Suprapubic skin (tissue), 4 donors: Measurements from ENCODE around the gene APAF1.
"Not testable (repeated sequence)": the region's sequence is repeated elsewhere in the genome, so short reads cannot be mapped to it uniquely, and the experiment has no call there.

Experiments
- CTCF ChIP-seq, 2 donors: fragments of 200-600 bp in 1 of 2; fragments of 450-650 bp in 1 of 2; sonication (generic) in 1 of 2; IDR thresholded peaks; one replicate each; pipeline ENCODE4 v1.5.1; 2016 to 2019; ENCODE audit warnings: antibody characterized with exemption in 2 of 2, mild to moderate bottlenecking in 1 of 2, moderate library complexity in 1 of 2
- EP300 ChIP-seq: sonication (generic); formaldehyde crosslinking; IDR thresholded peaks from one replicate; pipeline ENCODE4 v1.6.1; 2017; ENCODE audit warnings: antibody characterized with exemption
- POLR2A ChIP-seq, 2 donors: fragments of 450-650 bp; IDR thresholded peaks; one replicate each; pipeline ENCODE4 v1.6.1; 2017; ENCODE audit warnings: antibody characterized with exemption in 2 of 2, mild to moderate bottlenecking in 2 of 2, moderate library complexity in 2 of 2
- POLR2AphosphoS5 ChIP-seq, 3 donors: sonication (generic); formaldehyde crosslinking; IDR thresholded peaks; one replicate each; pipeline ENCODE4 v1.6.1; 2017; ENCODE audit warnings: antibody characterized with exemption in 3 of 3

- not testable (repeated sequence) for TF ChIP-seq CTCF (IDR thresholded peaks at IDR 0.05); POLR2AphosphoS5 (IDR thresholded peaks at IDR 0.05); EP300; POLR2A (IDR thresholded peaks at IDR 0.05)
Observed at GRCh38 chr12:98642801-98643200, 2.3 kb upstream of the APAF1 start.
